Measurements from ENCODE around the gene LCMT1.

LCMT1 gene

DNA sequence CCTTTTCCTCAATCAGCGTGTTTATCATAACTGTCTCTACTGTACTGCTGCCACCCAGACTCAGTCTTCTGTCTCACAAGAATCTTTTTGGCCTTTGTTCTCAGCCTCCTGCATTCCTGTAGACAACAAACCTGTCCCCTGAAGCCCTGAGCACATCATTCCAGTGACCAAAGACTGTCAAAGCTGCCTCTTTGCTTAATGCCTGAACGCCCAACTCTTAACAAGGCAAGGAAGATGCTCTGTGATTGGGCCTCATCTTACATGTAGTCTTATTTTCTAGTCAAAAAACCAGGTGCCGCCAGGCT lies 75.9 kb downstream of the LCMT1 start:
- Histone ChIP-seq H2AFZ (ENCODE audit: low read depth, low read length) (no peak overlapping the region), H3K4me2 (ENCODE audit: insufficient read depth, low read length) (no peak overlapping the region), H3K9ac (ENCODE audit: low read depth, low read length) (no peak overlapping the region), H4K20me1 (ENCODE audit: insufficient read depth, low read length) (no peaks in the 10 kb centered on the region), H3K27me3 (ENCODE audit: insufficient read depth, low read length, poor library complexity) (no peaks in the 10 kb centered on the region), H3K4me3 (ENCODE audit: low read depth in 1 of 2, low read length in 2 of 2) (no peak overlapping the region), H3K36me3 (ENCODE audit: insufficient read depth, low read length) (no peaks in the 10 kb centered on the region), H3K9me3 (ENCODE audit: insufficient read depth, low read length, severe bottlenecking) (no peaks in the 10 kb centered on the region), H3K79me2 (ENCODE audit: insufficient read depth, low read length) (no peaks in the 10 kb centered on the region), H3K4me1 (ENCODE audit: insufficient read depth, low read length) (no peaks in the 10 kb centered on the region), H3K27ac (ENCODE audit: low read length) (no peak overlapping the region)
- no peak for DNase-seq
- TF ChIP-seq EZH2 (IDR thresholded peaks at IDR 0.05; ENCODE audit: borderline replicate concordance, low read depth, low read length, severe bottlenecking) = no peak
- TF ChIP-seq, protein P1, sequence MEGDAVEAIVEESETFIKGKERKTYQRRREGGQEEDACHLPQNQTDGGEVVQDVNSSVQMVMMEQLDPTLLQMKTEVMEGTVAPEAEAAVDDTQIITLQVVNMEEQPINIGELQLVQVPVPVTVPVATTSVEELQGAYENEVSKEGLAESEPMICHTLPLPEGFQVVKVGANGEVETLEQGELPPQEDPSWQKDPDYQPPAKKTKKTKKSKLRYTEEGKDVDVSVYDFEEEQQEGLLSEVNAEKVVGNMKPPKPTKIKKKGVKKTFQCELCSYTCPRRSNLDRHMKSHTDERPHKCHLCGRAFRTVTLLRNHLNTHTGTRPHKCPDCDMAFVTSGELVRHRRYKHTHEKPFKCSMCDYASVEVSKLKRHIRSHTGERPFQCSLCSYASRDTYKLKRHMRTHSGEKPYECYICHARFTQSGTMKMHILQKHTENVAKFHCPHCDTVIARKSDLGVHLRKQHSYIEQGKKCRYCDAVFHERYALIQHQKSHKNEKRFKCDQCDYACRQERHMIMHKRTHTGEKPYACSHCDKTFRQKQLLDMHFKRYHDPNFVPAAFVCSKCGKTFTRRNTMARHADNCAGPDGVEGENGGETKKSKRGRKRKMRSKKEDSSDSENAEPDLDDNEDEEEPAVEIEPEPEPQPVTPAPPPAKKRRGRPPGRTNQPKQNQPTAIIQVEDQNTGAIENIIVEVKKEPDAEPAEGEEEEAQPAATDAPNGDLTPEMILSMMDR (IDR thresholded peaks at IDR 0.05; ENCODE audit: borderline replicate concordance, extremely low read depth, low read length, poor library complexity, severe bottlenecking) = no peak
- ATAC-seq (ENCODE audit: insufficient read depth, low read depth) = no peak

DNA sequence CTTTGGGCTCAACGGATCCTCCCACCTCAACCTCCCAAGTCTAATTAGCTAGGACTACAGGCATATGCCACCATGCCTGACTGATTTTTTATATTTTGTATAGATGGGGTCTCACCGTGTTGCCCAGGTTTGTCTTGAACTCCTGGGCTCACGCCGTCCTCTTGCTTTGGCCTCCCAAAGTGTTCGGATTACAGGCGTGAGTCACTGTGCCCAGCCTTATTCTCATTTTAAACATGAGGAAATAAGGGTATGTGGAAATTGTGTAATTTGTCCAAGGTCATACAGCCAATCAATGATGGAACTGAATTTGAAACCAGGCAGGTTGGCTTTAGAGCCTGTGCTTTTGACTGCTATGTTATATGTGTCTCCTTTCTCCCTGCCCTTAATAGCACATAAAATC lies 77.8 kb downstream of the LCMT1 start:
- Histone ChIP-seq H3K79me2 (ENCODE audit: insufficient read depth, low read length) (no peaks in the 10 kb centered on the region), H3K4me2 (ENCODE audit: insufficient read depth, low read length) (no peak overlapping the region), H3K27me3 (ENCODE audit: insufficient read depth, low read length, poor library complexity) (no peaks in the 10 kb centered on the region), H3K9me3 (ENCODE audit: insufficient read depth, low read length, severe bottlenecking) (no peaks in the 10 kb centered on the region), H3K4me3 (ENCODE audit: low read depth in 1 of 2, low read length in 2 of 2) (no peak overlapping the region), H3K9ac (ENCODE audit: low read depth, low read length) (no peak overlapping the region), H3K36me3 (ENCODE audit: insufficient read depth, low read length) (no peaks in the 10 kb centered on the region), H4K20me1 (ENCODE audit: insufficient read depth, low read length) (no peaks in the 10 kb centered on the region), H3K4me1 (ENCODE audit: insufficient read depth, low read length) (no peaks in the 10 kb centered on the region), H2AFZ (ENCODE audit: low read depth, low read length) (no peak overlapping the region), H3K27ac (ENCODE audit: low read length) (no peak overlapping the region)
- DNase-seq (no peak), ATAC-seq (ENCODE audit: insufficient read depth, low read depth) (no peak)
- TF ChIP-seq, protein P1 (IDR thresholded peaks at IDR 0.05; ENCODE audit: borderline replicate concordance, extremely low read depth, low read length, poor library complexity, severe bottlenecking) = no peak
- TF ChIP-seq EZH2 (IDR thresholded peaks at IDR 0.05; ENCODE audit: borderline replicate concordance, low read depth, low read length, severe bottlenecking) = no peak

DNA sequence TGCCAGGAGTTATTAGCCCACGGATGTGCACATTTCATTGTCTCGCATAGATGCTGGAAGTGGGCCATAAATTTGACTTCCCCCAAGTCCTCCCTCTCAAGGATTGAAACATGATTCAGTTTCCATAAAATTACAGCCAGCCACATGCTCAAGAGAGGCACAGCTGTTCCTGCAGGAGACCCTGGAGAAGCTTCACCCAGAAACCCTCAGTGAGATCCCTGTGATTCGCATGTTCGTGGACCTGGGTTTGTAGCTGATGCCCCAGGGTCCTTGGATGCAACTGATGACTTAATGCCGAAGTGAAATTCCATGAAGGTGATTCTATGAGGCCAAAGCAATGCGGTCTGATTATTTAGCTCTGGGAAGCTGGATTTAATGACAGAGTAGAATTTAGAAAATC lies 80.6 kb downstream of the LCMT1 start:
- no peak overlapping the region for H3K4me3 ChIP-seq (ENCODE audit: low read depth in 1 of 2, low read length in 2 of 2)
- H3K9ac ChIP-seq (ENCODE audit: low read depth, low read length) = no peak overlapping the region
- H3K27me3 ChIP-seq (ENCODE audit: insufficient read depth, low read length, poor library complexity) = no peaks in the 10 kb centered on the region
- TF ChIP-seq, protein P1 (IDR thresholded peaks at IDR 0.05; ENCODE audit: borderline replicate concordance, extremely low read depth, low read length, poor library complexity, severe bottlenecking) = no peak
- no peak for TF ChIP-seq EZH2 (IDR thresholded peaks at IDR 0.05; ENCODE audit: borderline replicate concordance, low read depth, low read length, severe bottlenecking)
- H2AFZ ChIP-seq (ENCODE audit: low read depth, low read length) = no peak overlapping the region
- H3K36me3 ChIP-seq (ENCODE audit: insufficient read depth, low read length) = no peaks in the 10 kb centered on the region
- DNase-seq = no peak
- no peaks in the 10 kb centered on the region for H3K9me3 ChIP-seq (ENCODE audit: insufficient read depth, low read length, severe bottlenecking)
- H4K20me1 ChIP-seq (ENCODE audit: insufficient read depth, low read length) = no peaks in the 10 kb centered on the region
- no peak overlapping the region for H3K4me2 ChIP-seq (ENCODE audit: insufficient read depth, low read length)
- no peaks in the 10 kb centered on the region for H3K79me2 ChIP-seq (ENCODE audit: insufficient read depth, low read length)
- H3K27ac ChIP-seq (ENCODE audit: low read length) = no peak overlapping the region
- no peak for ATAC-seq (ENCODE audit: insufficient read depth, low read depth)
- no peaks in the 10 kb centered on the region for H3K4me1 ChIP-seq (ENCODE audit: insufficient read depth, low read length)

DNA sequence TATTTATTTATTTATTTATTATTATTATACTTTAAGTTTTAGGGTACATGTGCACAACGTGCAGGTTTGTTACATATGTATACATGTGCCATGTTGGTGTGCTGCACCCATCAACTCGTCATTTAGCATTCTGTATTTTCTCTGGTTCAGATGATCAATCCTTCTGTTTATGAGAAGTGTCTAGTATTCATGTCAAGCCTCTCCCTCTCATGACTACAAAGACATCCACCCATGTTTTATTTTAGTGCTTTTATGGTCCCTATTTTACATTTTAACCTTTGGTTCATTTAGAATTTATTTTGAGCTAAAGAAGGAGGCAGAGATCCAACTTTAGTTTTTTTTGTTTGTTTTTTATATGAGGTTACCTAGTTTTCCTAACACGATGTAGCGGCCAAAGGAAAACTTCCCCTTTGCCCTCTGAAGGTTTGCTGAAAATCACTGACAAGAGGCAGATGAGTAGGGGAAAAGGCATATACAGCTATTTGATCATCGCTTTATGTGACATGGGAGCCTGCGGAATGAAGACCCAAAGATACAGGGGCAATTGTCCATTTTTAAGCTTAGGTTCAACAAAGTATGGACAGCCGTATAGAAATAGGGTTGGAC lies 82.8 kb downstream of the LCMT1 start:
- Histone ChIP-seq H3K27me3 (ENCODE audit: insufficient read depth, low read length, poor library complexity) (no peaks in the 10 kb centered on the region), H3K36me3 (ENCODE audit: insufficient read depth, low read length) (no peaks in the 10 kb centered on the region), H3K27ac (ENCODE audit: low read length) (no peak overlapping the region), H3K4me3 (ENCODE audit: low read depth in 1 of 2, low read length in 2 of 2) (no peak overlapping the region), H2AFZ (ENCODE audit: low read depth, low read length) (no peak overlapping the region), H4K20me1 (ENCODE audit: insufficient read depth, low read length) (no peaks in the 10 kb centered on the region), H3K4me1 (ENCODE audit: insufficient read depth, low read length) (no peaks in the 10 kb centered on the region), H3K9me3 (ENCODE audit: insufficient read depth, low read length, severe bottlenecking) (no peaks in the 10 kb centered on the region), H3K79me2 (ENCODE audit: insufficient read depth, low read length) (no peaks in the 10 kb centered on the region), H3K4me2 (ENCODE audit: insufficient read depth, low read length) (no peak overlapping the region), H3K9ac (ENCODE audit: low read depth, low read length) (no peak overlapping the region)
- TF ChIP-seq EZH2 (IDR thresholded peaks at IDR 0.05; ENCODE audit: borderline replicate concordance, low read depth, low read length, severe bottlenecking) = no peak
- TF ChIP-seq, protein P1 (IDR thresholded peaks at IDR 0.05; ENCODE audit: borderline replicate concordance, extremely low read depth, low read length, poor library complexity, severe bottlenecking) = no peak
- ATAC-seq (ENCODE audit: insufficient read depth, low read depth) (no peak), DNase-seq (no peak)
